Testis (tissue), 2 donors: ENCODE measurements around the gene ZFPM1.

ENCODE experiments used
- CTCF ChIP-seq, 3 experiments: fragments of 450-650 bp in 2 of 3; fragments of 200-600 bp in 1 of 3; sonication (generic) in 1 of 3; IDR thresholded peaks; one replicate each; pipeline ENCODE4 v1.5.1; 2016 to 2019; ENCODE audit warnings: antibody characterized with exemption in 3 of 3, mild to moderate bottlenecking in 2 of 3, moderate library complexity in 1 of 3
- POLR2A ChIP-seq: fragments of 450-650 bp; IDR thresholded peaks from one replicate; pipeline ENCODE4 v1.6.1; 2017; ENCODE audit warnings: antibody characterized with exemption, mild to moderate bottlenecking, moderate library complexity

- TF ChIP-seq CTCF (IDR thresholded peaks at IDR 0.05), result no peak
- TF ChIP-seq POLR2A, result no peak
These were observed 33.3 kb upstream of the ZFPM1 start for GRCh38 chr16:88419790-88420189.
